T-cell (primary cell): ENCODE measurements around the gene SLC22A4. TPM values are rescaled to one million over a fixed set of nuclear protein-coding genes. Genes with fewer than 3 reads are reported as not detected.

Experiments used
- ATAC-seq, 4 experiments: fragments of 200-7000 bp in 3 of 4; fragments of 150-1000 bp in 1 of 4; cut with Tn5 transposase; replicated peaks in 1 of 4; 1 replicate in 3 of 4; 2 replicates in 1 of 4; pipeline ENCODE4 v1.10.0; 2021; ENCODE audit warnings: moderate library complexity in 3 of 4, mild to moderate bottlenecking in 2 of 4, moderate number of reproducible peaks in 1 of 4
- CTCF ChIA-PET, 2 donors: fragments of 300-600 bp; sonication (Branson Sonifier 250); formaldehyde crosslinking; loops; one replicate each; lab custom pipeline; 2022; ENCODE audit warnings: antibody characterized with exemption in 2 of 2; lab: Charles Lee
- POLR2A ChIA-PET, 2 donors: fragments of 300-600 bp; sonication (Branson Sonifier 250); formaldehyde crosslinking; loops; one replicate each; lab custom pipeline; 2022; ENCODE audit warnings: antibody characterized with exemption in 2 of 2; lab: Charles Lee
- DNase-seq, 35 experiments: peaks; one replicate each; pipeline versions ENCODE4 v3.0.0 to v3.0.0-alpha.2; 2013 to 2023
- H3K27ac ChIP-seq: one replicate; pipeline ENCODE4 v1.5.1; 2013; ENCODE audit warnings: low read length
- H3K27me3 ChIP-seq, 2 experiments: replicated peaks in 1 of 2; 1 replicate in 1 of 2; 2 replicates in 1 of 2; pipeline versions ENCODE4 v1.6.1 to v1.7.0; 2013; ENCODE audit warnings: low read length in 1 of 2, mixed read lengths in 1 of 2; ENCODE audit not compliant: control insufficient read depth in 2 of 2, insufficient read depth in 2 of 2; ENCODE audit errors: extremely low read depth in 1 of 2
- H3K36me3 ChIP-seq, 2 donors: 1 replicate in 1 of 2; 2 replicates in 1 of 2; pipeline versions ENCODE4 v1.6.1 to v1.7.0; 2013; ENCODE audit warnings: low read length in 1 of 2; ENCODE audit not compliant: control insufficient read depth in 2 of 2, insufficient read depth in 1 of 2; ENCODE audit errors: extremely low read depth in 1 of 2
- H3K4me1 ChIP-seq, 2 experiments: 1 replicate in 1 of 2; 2 replicates in 1 of 2; pipeline versions ENCODE4 v1.6.1 to v1.7.0; 2013; ENCODE audit warnings: low read length in 2 of 2, mixed read lengths in 1 of 2; ENCODE audit not compliant: insufficient read depth in 2 of 2, control insufficient read depth in 1 of 2; ENCODE audit errors: extremely low read depth in 1 of 2
- H3K4me3 ChIP-seq, 2 donors: 1 replicate in 1 of 2; 2 replicates in 1 of 2; pipeline versions ENCODE4 v1.5.1 to v1.7.0; 2013; ENCODE audit warnings: mild to moderate bottlenecking in 2 of 2, low read length in 1 of 2, moderate library complexity in 1 of 2; ENCODE audit not compliant: control insufficient read depth in 1 of 2; ENCODE audit errors: extremely low read depth in 1 of 2
- H3K9me3 ChIP-seq: 2 replicates; pipeline ENCODE4 v1.7.0; 2013
- H3K27ac Mint-ChIP-seq, 2 donors: one replicate each; pipeline ENCODE4 v1.8.0; 2020 to 2021; ENCODE audit warnings: mild to moderate bottlenecking in 2 of 2, mixed read lengths in 2 of 2
- H3K27me3 Mint-ChIP-seq, 2 donors: one replicate each; pipeline ENCODE4 v1.8.0; 2021 to 2022; ENCODE audit warnings: mixed read lengths in 2 of 2
- H3K36me3 Mint-ChIP-seq: one replicate; pipeline ENCODE4 v1.8.0; 2021; ENCODE audit warnings: mixed read lengths
- H3K4me1 Mint-ChIP-seq, 3 donors: one replicate each; pipeline ENCODE4 v1.8.0; 2020 to 2022; ENCODE audit warnings: mixed read lengths in 3 of 3, mild to moderate bottlenecking in 1 of 3
- H3K4me3 Mint-ChIP-seq, 3 donors: one replicate each; pipeline ENCODE4 v1.8.0; 2020 to 2022; ENCODE audit warnings: mild to moderate bottlenecking in 3 of 3, mixed read lengths in 3 of 3, moderate library complexity in 3 of 3
- H3K9me3 Mint-ChIP-seq, 3 donors: one replicate each; pipeline ENCODE4 v1.8.0; 2020 to 2022; ENCODE audit warnings: mixed read lengths in 3 of 3
- WGBS: methylation state at CpG from one replicate; pipeline ENCODE4 v1.1.5; 2013; ENCODE audit warnings: missing lambda C conversion rate; ENCODE audit not compliant: insufficient coverage; 5-methylcytosine and 5-hydroxymethylcytosine counted together
- total RNA-seq, 35 experiments: library from RNA in 6 of 35; stranded (reverse) in 6 of 35; fragments of 120-200 nt in 1 of 35; gene quantifications; one replicate each; pipeline versions ENCODE4 v1.2.1 to v1.2.4 and lab custom pipeline; 2013 to 2026

The SLC22A4 gene
- total RNA-seq, 5 donors from 2014 or later (not counting 1 experiment from before 2014, with no cell fraction given) = 0.20 TPM; not detected in 4

GRCh38 chr5:132270706-132271105 is 23.5 kb upstream of the SLC22A4 start:
- H3K4me1 ChIP-seq = peaks cover 0 to 18% of the 10 kb centered on the region in 2 experiments
- H3K4me3 ChIP-seq = no peak overlapping the region
- ChIA-PET POLR2A (no interaction called here), CTCF (no interaction called here)
- WGBS = 87% methylated on average over 4 of the region's 6 CpGs
- Mint-ChIP-seq H3K36me3 (no peaks in the 10 kb centered on the region), H3K4me3 (peak overlapping the region in 1 of 3 donors; percentile 64), H3K4me1 (peaks cover 0 to 13% (median 10%) of the 10 kb centered on the region in 3 donors), H3K9me3 (no peaks in the 10 kb centered on the region), H3K27me3 (peaks cover 9 to 16% of the 10 kb centered on the region in 2 donors), H3K27ac (no peak overlapping the region)
- H3K36me3 ChIP-seq = no peaks in the 10 kb centered on the region
- no peaks in the 10 kb centered on the region for H3K9me3 ChIP-seq
- H3K27me3 ChIP-seq = peaks cover 0 to 33% of the 10 kb centered on the region in 2 experiments
- ATAC-seq (no peak), DNase-seq (peak in 1 of 35 experiments; percentile 14)
- H3K27ac ChIP-seq = no peak overlapping the region

DNA sequence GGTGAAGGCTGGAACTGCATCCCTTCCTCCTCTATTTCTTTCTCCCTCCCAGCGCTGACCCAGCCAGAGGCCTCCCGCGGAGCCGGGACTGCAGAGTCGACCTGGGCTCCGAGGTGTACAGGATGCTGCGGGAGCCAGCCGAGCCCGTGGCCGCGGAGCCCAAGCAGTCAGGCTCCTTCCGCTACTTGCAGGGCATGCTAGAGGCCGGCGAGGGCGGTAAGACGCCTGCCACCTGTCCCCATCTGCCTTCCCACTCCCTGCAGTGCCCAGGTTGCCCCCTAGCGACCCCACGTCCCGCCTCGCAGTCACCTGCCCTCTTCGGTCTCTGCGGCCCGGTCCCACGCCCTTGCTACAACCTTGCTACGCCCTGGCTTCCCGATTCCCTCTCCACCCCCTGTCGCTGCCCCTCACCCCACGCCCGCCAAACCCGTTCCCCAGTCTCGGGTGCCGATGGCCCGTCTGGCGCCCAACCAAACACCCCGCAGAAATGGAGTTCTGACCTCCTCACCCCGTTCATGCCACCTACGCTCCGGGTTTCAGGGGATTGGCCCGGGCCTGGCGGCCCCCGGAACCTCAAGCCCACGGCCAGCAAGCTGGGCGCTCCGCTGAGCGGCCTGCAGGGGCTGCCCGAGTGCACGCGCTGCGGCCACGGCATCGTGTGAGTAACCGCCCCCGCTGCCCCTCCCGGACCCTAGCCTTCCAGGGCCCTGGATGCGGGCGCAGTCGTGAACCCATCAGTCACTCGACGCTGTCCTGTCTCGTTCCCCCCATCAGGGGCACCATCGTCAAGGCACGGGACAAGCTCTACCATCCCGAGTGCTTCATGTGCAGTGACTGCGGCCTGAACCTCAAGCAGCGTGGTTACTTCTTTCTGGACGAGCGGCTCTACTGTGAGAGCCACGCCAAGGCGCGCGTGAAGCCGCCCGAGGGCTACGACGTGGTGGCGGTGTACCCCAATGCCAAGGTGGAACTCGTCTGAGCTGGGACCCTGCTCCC is 22.6 kb upstream of the SLC22A4 start:
- Mint-ChIP-seq H3K36me3 (no peaks in the 10 kb centered on the region), H3K27me3 (peaks cover 9 to 18% of the 10 kb centered on the region in 2 donors), H3K9me3 (no peaks in the 10 kb centered on the region), H3K27ac (no peak overlapping the region), H3K4me3 (peak overlapping the region; percentile 49 to 64 (median 49)), H3K4me1 (peaks cover 0 to 13% (median 10%) of the 10 kb centered on the region in 3 donors)
- Histone ChIP-seq H3K4me1 (peaks cover 0 to 18% of the 10 kb centered on the region in 2 experiments), H3K27ac (no peak overlapping the region), H3K27me3 (peaks cover 0 to 33% of the 10 kb centered on the region in 2 experiments), H3K9me3 (no peaks in the 10 kb centered on the region), H3K36me3 (no peaks in the 10 kb centered on the region), H3K4me3 (peak overlapping the region; percentile 2 to 12)
- ATAC-seq (peak in 2 of 4 experiments; percentile 49 to 54), DNase-seq (peak in 6 of 35 experiments; percentile 15 to 28 (median 22))
- 66% methylated on average over 76 of the region's 77 CpGs for WGBS
- CTCF ChIA-PET = interaction anchor here in 1 of 2 donors (1.3 kb wide), 1 partner anchor 118 kb away, joined by 4 read pairs; no protein-coding TSS in a partner anchor
- POLR2A ChIA-PET = no interaction called here

DNA sequence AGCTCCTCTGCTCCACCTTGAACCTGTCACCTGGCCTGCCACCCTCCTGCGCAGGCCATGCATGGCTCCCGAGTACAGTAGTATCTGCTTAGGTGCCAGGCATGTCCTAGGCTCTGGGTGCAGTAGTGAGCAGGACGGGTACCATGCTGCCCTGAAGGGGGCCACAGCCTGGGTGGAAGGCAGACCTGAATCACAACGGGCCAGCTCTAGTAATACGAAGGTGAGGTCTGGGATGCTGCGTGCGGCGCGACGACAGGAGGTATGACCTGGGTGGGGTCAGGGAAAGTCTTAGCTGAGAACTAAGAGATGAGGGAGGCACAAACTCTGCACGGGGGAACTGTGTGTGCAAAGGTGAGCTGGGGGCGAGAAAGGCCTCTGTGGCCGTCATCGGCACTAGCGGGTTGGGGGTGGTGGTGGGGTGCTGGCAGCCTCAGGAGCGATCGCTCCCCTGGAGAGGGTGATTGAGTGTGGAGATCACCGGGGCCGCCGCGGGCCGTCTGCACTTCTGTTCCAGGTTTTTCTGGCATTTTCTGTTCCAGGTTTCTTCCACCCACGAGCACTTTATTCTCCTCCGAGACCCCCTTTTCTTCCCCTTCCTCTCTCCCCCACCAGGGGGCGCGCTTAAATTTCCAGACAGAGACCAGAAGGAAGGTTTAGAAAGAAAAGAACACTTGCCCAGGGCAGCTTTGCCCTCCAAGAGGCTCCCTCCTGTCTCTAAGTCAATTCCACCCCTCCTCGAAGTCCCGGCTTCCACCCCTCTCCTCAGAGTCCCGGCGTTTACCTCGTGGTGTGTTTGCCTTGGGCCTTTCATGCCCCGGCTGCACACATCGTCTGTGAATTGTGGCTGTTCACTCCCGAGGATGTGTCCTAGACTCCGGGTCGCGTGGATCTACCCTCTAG is 21.6 kb upstream of the SLC22A4 start:
- WGBS = 61% methylated on average over 28 of the region's 37 CpGs
- Mint-ChIP-seq H3K27me3 (peaks cover 9 to 18% of the 10 kb centered on the region in 2 donors), H3K4me3 (peak overlapping the region in 1 of 3 donors; percentile 64), H3K4me1 (peaks cover 0 to 13% (median 10%) of the 10 kb centered on the region in 3 donors), H3K27ac (no peak overlapping the region), H3K36me3 (no peaks in the 10 kb centered on the region), H3K9me3 (no peaks in the 10 kb centered on the region)
- Histone ChIP-seq H3K4me1 (peaks cover 0 to 18% of the 10 kb centered on the region in 2 experiments), H3K27me3 (peaks cover 0 to 33% of the 10 kb centered on the region in 2 experiments), H3K36me3 (no peaks in the 10 kb centered on the region), H3K27ac (no peak overlapping the region), H3K4me3 (no peak overlapping the region), H3K9me3 (no peaks in the 10 kb centered on the region)
- CTCF ChIA-PET = interaction anchor here in 1 of 2 donors (0.7 to 1.3 kb wide), 2 partner anchors 22 to 117 kb away, joined by 3 to 4 read pairs; partner anchors contain the start of gene SLC22A4
- POLR2A ChIA-PET = no interaction called here
- DNase-seq (peak in 28 of 35 experiments; percentile 25 to 66 (median 52)), ATAC-seq (peak in 2 of 4 experiments; percentile 25 to 38)

- Histone ChIP-seq H3K27ac (no peak overlapping the region), H3K4me1 (peaks cover 0 to 18% of the 10 kb centered on the region in 2 experiments), H3K9me3 (no peaks in the 10 kb centered on the region), H3K27me3 (peaks cover 0 to 35% of the 10 kb centered on the region in 2 experiments), H3K36me3 (no peaks in the 10 kb centered on the region), H3K4me3 (no peak overlapping the region)
- Mint-ChIP-seq H3K4me1 (peaks cover 0 to 13% (median 10%) of the 10 kb centered on the region in 3 donors), H3K4me3 (no peak overlapping the region), H3K36me3 (no peaks in the 10 kb centered on the region), H3K9me3 (no peaks in the 10 kb centered on the region), H3K27me3 (peaks cover 9 to 18% of the 10 kb centered on the region in 2 donors), H3K27ac (no peak overlapping the region)
- POLR2A ChIA-PET = no interaction called here
- ATAC-seq (no peak), DNase-seq (no peak)
- no CpG with 5 or more reads among the region's 2 CpGs for WGBS
- CTCF ChIA-PET = interaction anchor here in 1 of 2 donors (0.6 kb wide), 1 partner anchor 601 kb away, joined by 3 read pairs; no protein-coding TSS in a partner anchor
Observed at GRCh38 chr5:132273631-132274030, 20.6 kb upstream of the SLC22A4 start.

- Histone ChIP-seq H3K4me3 (no peak overlapping the region), H3K9me3 (no peaks in the 10 kb centered on the region), H3K4me1 (peaks cover 0 to 18% of the 10 kb centered on the region in 2 experiments), H3K36me3 (no peaks in the 10 kb centered on the region), H3K27ac (no peak overlapping the region), H3K27me3 (peaks cover 0 to 35% of the 10 kb centered on the region in 2 experiments)
- Mint-ChIP-seq H3K9me3 (no peaks in the 10 kb centered on the region), H3K27ac (peak overlapping the region in 1 of 2 donors; percentile 5), H3K4me3 (no peak overlapping the region), H3K27me3 (peaks cover 9 to 18% of the 10 kb centered on the region in 2 donors), H3K36me3 (no peaks in the 10 kb centered on the region), H3K4me1 (peaks cover 0 to 13% (median 10%) of the 10 kb centered on the region in 3 donors)
- ATAC-seq (no peak), DNase-seq (no peak)
- ChIA-PET CTCF (no interaction called here), POLR2A (no interaction called here)
- WGBS = 94% methylated on average over 5 of the region's 14 CpGs
Observed at GRCh38 chr5:132274050-132274792, 20.0 kb upstream of the SLC22A4 start.
